ENCODE measurements around the gene TEX11.

- TF ChIP-seq CTCF (optimal IDR thresholded peaks at IDR 0.05 in 1 of 3, IDR thresholded peaks at IDR 0.05 in 1 of 3, conservative IDR thresholded peaks at IDR 0.05 in 1 of 3; ENCODE audit: extremely low read depth in 1 of 3, insufficient read depth in 2 of 3, low read length in 3 of 3) (no peak), EZH2 (IDR thresholded peaks at IDR 0.05; ENCODE audit: low read length) (no peak)
These were observed 273.3 kb downstream of the TEX11 start for GRCh38 chrX:70635227-70635626.
